HUES64 (cell line): ENCODE data around the gene ENO2.
A peak's percentile ranks its signal among the peaks of the same experiment; 100 is the strongest.

Experiments used
- H3K27ac ChIP-seq: 2 replicates; pipeline ENCODE4 v1.7.0; 2013; ENCODE audit warnings: low read depth, low read length, inconsistent platforms
- H3K27me3 ChIP-seq: 2 replicates; pipeline ENCODE4 v1.6.1; 2013; ENCODE audit warnings: mild to moderate bottlenecking, low read length; ENCODE audit not compliant: insufficient read depth
- H3K36me3 ChIP-seq: 2 replicates; pipeline ENCODE4 v1.6.1; 2013; ENCODE audit warnings: mild to moderate bottlenecking, low read length; ENCODE audit not compliant: insufficient read depth
- H3K4me1 ChIP-seq: 2 replicates; pipeline ENCODE4 v1.6.1; 2013; ENCODE audit warnings: mild to moderate bottlenecking, low read length, moderate library complexity; ENCODE audit not compliant: insufficient read depth
- H3K4me3 ChIP-seq: 2 replicates; pipeline ENCODE4 v1.5.1; 2013; ENCODE audit warnings: mild to moderate bottlenecking, low read length, moderate library complexity
- H3K9ac ChIP-seq: 2 replicates; pipeline ENCODE4 v1.6.1; 2013; ENCODE audit warnings: mild to moderate bottlenecking, low read depth, low read length
- H3K9me3 ChIP-seq: 2 replicates; pipeline ENCODE4 v1.6.1; 2013; ENCODE audit warnings: low read depth, low read length; ENCODE audit not compliant: insufficient read depth
- WGBS: fragments of 150-250, 120-280 bp; methylation state at CpG from one replicate; pipeline ENCODE4 v1.1.7; 2013; ENCODE audit warnings: missing lambda C conversion rate; 5-methylcytosine and 5-hydroxymethylcytosine counted together

Gene ENO2

GRCh38 chr12:6946033-6946919 is 31.9 kb downstream of the ENO2 start:
- H3K9ac ChIP-seq = peak overlapping the region; percentile 50
- H3K4me1 ChIP-seq = peaks cover 12% of the 10 kb centered on the region; the same call in 1 of the 2 replicates
- H3K4me3 ChIP-seq = peak overlapping the region; percentile 58
- peaks cover 4% of the 10 kb centered on the region for H3K36me3 ChIP-seq
- no peaks in the 10 kb centered on the region for H3K27me3 ChIP-seq
- WGBS = 3% methylated on average over 32 of the region's 32 CpGs
- H3K9me3 ChIP-seq = no peaks in the 10 kb centered on the region
- H3K27ac ChIP-seq = peak overlapping the region; percentile 66

GRCh38 chr12:6946920-6947374 is 32.6 kb downstream of the ENO2 start:
- WGBS = 63% methylated on average over 8 of the region's 8 CpGs
- H3K4me3 ChIP-seq = peak overlapping the region; percentile 58

GRCh38 chr12:6947615-6948014 is 33.2 kb downstream of the ENO2 start:
- Histone ChIP-seq H3K4me3 (no peak overlapping the region), H3K4me1 (peaks cover 12% of the 10 kb centered on the region; the same call in 1 of the 2 replicates), H3K27me3 (no peaks in the 10 kb centered on the region), H3K27ac (no peak overlapping the region), H3K36me3 (no peaks in the 10 kb centered on the region), H3K9me3 (no peaks in the 10 kb centered on the region), H3K9ac (no peak overlapping the region)
- WGBS = 94% methylated on average over 8 of the region's 8 CpGs

More at GRCh38 chr12:6946920-6947374, 32.6 kb downstream of the ENO2 start:
- Histone ChIP-seq H3K27me3 (no peaks in the 10 kb centered on the region), H3K36me3 (no peaks in the 10 kb centered on the region), H3K27ac (peak overlapping the region; percentile 66; the same call in 1 of the 2 replicates), H3K9ac (peak overlapping the region; percentile 50), H3K4me1 (peaks cover 12% of the 10 kb centered on the region; the same call in 1 of the 2 replicates), H3K9me3 (no peaks in the 10 kb centered on the region)

GRCh38 chr12:6948873-6949594 is 34.7 kb downstream of the ENO2 start:
- Histone ChIP-seq H3K36me3 (no peaks in the 10 kb centered on the region), H3K4me1 (peaks cover 12% of the 10 kb centered on the region; the same call in 1 of the 2 replicates), H3K9me3 (no peaks in the 10 kb centered on the region), H3K27ac (no peak overlapping the region), H3K27me3 (no peaks in the 10 kb centered on the region), H3K9ac (no peak overlapping the region), H3K4me3 (no peak overlapping the region)
- WGBS = 94% methylated on average over 12 of the region's 15 CpGs

GRCh38 chr12:6950401-6950801 is 36.0 kb downstream of the ENO2 start:
- Histone ChIP-seq H3K9me3 (no peaks in the 10 kb centered on the region), H3K4me1 (peaks cover 4% of the 10 kb centered on the region; the same call in 1 of the 2 replicates), H3K36me3 (no peaks in the 10 kb centered on the region), H3K9ac (no peak overlapping the region; the same call in 1 of the 2 replicates), H3K27ac (no peak overlapping the region), H3K4me3 (no peak overlapping the region), H3K27me3 (no peaks in the 10 kb centered on the region)
- WGBS = 83% methylated on average over 1 of the region's 1 CpG

GRCh38 chr12:6950811-6951540 is 36.6 kb downstream of the ENO2 start, which contains the start of gene PTPN6:
PTPN6 (plus strand) TSS chr12:6951356; CDS start chr12:6951513, 157 bp downstream.
- no peak within 1 kb of the TSS for H3K4me3 ChIP-seq
- H3K9ac ChIP-seq = no peak within 1 kb of the TSS; the same call in 1 of the 2 replicates
- no peaks in the 10 kb centered on the region for H3K4me1 ChIP-seq
- no peaks in the 10 kb centered on the region for H3K9me3 ChIP-seq
- no peaks in the 10 kb centered on the region for H3K27me3 ChIP-seq
- H3K27ac ChIP-seq = no peak within 1 kb of the TSS
- WGBS = 88% methylated on average over 25 of the region's 25 CpGs
- no peaks in the 10 kb centered on the region for H3K36me3 ChIP-seq

GRCh38 chr12:6951551-6952120 is 37.3 kb downstream of the ENO2 start:
- no peaks in the 10 kb centered on the region for H3K4me1 ChIP-seq
- H3K27ac ChIP-seq = no peak overlapping the region
- 94% methylated on average over 20 of the region's 20 CpGs for WGBS
- no peak overlapping the region for H3K4me3 ChIP-seq
- no peak overlapping the region for H3K9ac ChIP-seq
- no peaks in the 10 kb centered on the region for H3K9me3 ChIP-seq
- no peaks in the 10 kb centered on the region for H3K36me3 ChIP-seq
- no peaks in the 10 kb centered on the region for H3K27me3 ChIP-seq

- WGBS = 91% methylated on average over 22 of the region's 22 CpGs
- Histone ChIP-seq H3K4me1 (no peaks in the 10 kb centered on the region), H3K36me3 (no peaks in the 10 kb centered on the region), H3K27ac (no peak overlapping the region), H3K9ac (no peak overlapping the region; the same call in 1 of the 2 replicates), H3K27me3 (no peaks in the 10 kb centered on the region), H3K9me3 (no peaks in the 10 kb centered on the region), H3K4me3 (no peak overlapping the region)
These were observed 37.9 kb downstream of the ENO2 start for GRCh38 chr12:6952121-6952862.

GRCh38 chr12:6952863-6953441 is 38.6 kb downstream of the ENO2 start:
- Histone ChIP-seq H3K27me3 (no peaks in the 10 kb centered on the region), H3K27ac (no peak overlapping the region), H3K4me1 (no peaks in the 10 kb centered on the region), H3K9ac (no peak overlapping the region; the same call in 1 of the 2 replicates), H3K36me3 (no peaks in the 10 kb centered on the region), H3K9me3 (no peaks in the 10 kb centered on the region), H3K4me3 (no peak overlapping the region)
- WGBS = 89% methylated on average over 15 of the region's 15 CpGs
